IPS-18c (cell line): ENCODE results near the gene HOXA5.

Source experiments
- H3K4me3 ChIP-seq: 2 replicates; pipeline ENCODE4 v1.7.0; 2013; ENCODE audit warnings: low read depth, mild to moderate bottlenecking, low read length, moderate library complexity; ENCODE audit not compliant: insufficient read depth
- H3K9me3 ChIP-seq: one replicate; pipeline ENCODE4 v1.6.1; 2013; ENCODE audit warnings: mild to moderate bottlenecking, low read length, moderate library complexity; ENCODE audit not compliant: control insufficient read depth, insufficient read depth

Gene HOXA5

DNA sequence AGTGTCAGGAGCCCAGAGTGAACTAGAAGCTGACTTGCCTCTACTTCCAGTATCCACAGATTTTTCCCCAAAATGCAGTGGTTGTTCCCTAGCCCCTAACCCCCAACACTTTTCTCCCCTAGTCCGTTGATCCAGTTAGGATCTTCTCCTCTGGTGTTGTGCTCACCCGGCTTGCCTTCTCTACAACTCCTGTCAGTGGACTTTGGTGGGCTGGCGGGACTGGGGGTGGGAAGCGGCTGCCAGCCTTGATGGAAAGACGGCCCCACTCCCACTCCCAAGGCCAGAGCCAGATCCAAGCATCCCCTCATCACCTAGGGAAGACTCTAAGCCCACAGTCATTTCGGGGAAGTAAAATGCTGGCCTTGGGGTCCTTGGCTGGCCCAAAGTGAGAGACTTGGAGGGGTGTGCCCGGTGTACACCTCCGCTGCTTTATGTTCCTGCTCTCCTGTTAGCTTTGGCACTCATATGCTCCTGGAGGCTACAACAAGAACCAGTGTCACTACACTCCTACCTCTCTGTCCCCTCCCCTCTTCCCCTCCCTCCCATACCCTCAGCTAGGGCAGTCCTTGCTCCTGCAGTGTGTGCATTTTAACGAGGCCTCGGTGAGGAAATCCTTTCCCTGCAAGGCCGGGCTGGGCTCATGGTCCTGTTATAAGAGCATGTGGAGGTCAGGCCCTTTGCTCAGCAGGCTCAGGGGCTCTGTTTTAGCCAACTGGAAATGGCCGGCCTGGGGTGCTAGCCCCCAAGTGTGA is 31.6 kb upstream of the HOXA5 start:
- Histone ChIP-seq H3K9me3 (peaks cover 6% of the 10 kb centered on the region), H3K4me3 (no peak overlapping the region)

- Histone ChIP-seq H3K9me3 (peaks cover 6% of the 10 kb centered on the region), H3K4me3 (no peak within 1 kb of the TSS; the same call in 1 of the 2 replicates)
Observed at GRCh38 chr7:27173956-27174873, 30.7 kb upstream of the HOXA5 start, which contains the start of gene HOXA10. TSS of gene HOXA10 (minus strand) at chr7:27174320. CDS start at chr7:27174306, 14 bp downstream.

DNA sequence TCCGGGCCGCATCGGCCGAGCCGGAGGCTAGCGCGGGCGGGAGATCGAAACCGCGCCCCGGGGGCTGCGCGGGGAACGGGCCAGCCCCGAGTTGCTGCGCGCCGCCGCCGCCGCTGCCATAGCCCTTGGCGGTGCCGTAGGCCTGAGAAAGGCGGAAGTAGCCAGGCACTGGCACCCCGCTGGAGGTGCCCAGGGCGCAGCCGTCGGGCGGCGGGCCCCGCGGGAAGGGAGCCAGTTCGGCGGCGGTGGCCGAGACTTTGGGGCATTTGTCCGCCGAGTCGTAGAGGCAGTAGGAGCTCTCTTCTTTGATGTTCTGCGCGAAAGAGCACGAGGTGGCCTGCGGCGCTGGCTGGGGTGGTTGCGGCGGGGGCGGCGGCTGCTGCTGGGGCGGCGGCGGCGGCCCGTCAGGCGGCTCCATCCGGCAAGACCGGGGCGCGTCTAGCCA is 30.1 kb upstream of the HOXA5 start:
- Histone ChIP-seq H3K9me3 (peaks cover 6% of the 10 kb centered on the region), H3K4me3 (no peak overlapping the region)

DNA sequence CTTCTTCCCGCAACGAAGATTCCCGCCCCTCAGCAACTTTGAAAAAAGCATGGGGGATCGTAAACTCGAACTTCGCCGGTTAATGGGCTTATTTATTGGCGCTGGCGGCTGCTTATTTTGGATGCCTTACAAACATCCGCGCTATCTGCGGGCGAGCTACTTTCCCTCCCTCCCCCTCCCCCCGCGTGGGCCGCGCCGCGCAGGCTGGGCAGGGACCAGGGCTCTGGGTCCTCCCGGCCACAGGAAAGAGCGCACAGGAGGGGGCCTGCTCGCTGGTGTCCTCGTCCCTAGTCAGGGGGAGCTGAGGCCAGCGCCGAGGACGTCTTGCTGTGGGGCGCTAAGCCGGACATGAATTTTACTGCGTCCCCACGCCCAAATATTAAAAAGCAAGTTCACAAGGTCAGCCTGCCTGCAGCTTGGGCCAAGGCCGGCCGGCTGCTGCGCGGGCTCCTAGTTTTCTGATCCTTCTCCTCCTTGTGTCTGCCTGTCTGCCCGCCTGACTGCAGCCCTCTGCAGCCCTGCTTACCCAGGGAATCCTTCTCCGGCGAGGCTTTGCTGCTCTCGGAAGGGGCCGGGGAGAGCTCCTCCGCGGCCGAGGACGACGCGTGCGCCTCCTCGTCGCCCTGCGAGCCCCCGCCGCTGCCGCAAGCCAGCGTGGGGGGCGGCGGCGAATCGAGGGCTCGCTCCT is 29.5 kb upstream of the HOXA5 start:
- Histone ChIP-seq H3K4me3 (no peak overlapping the region), H3K9me3 (peaks cover 6% of the 10 kb centered on the region)

GRCh38 chr7:27172315-27172774 is 28.9 kb upstream of the HOXA5 start:
- peaks cover 6% of the 10 kb centered on the region for H3K9me3 ChIP-seq
- no peak overlapping the region for H3K4me3 ChIP-seq

DNA sequence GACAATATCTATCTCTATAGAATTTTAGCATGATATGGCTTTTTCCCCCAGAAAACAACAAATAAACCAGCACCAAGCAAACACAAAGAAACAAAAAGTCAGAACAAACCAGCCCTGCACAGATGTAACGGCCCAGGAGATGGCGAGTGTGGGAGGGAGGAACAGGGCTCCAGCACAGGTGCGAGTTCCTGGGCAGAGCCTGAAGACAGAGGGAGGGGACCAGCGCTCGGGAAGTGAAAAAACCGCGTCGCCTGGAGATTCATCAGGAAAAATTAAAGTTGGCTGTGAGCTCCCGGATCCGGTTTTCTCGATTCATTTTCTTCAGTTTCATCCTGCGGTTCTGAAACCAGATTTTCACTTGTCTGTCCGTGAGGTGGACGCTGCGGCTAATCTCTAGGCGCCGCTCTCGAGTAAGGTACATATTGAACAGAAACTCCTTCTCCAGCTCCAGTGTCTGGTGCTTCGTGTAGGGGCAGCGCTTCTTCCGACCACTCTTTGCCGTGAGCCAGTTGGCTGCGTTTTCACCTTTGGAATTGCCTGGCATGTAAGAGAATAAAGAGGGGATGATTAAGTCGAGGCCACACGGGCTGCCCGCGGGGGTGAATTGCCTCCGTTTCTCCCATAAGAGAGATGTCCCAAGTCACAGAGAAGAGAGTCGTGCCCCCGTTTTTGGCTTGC is 28.3 kb upstream of the HOXA5 start:
- Histone ChIP-seq H3K4me3 (no peak overlapping the region), H3K9me3 (peaks cover 6% of the 10 kb centered on the region)

DNA sequence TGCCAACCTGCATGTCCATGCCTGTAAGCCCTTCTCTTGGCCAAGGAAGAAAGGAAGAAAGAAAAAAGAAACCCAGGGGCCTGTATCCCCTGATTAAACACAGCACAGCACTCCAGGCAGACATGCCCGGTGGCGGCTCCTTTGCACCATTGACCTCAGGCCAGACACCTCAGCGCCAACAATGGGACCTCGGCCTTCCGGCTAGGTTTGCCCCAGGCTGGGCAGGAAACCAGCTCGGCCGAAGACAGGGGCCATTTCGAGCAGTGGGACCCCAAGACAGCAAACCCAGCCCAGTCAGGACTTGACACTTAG is 27.8 kb upstream of the HOXA5 start:
- Histone ChIP-seq H3K9me3 (peaks cover 6% of the 10 kb centered on the region), H3K4me3 (no peak overlapping the region)

GRCh38 chr7:27170426-27171324 is 27.2 kb upstream of the HOXA5 start:
- H3K4me3 ChIP-seq: no peak overlapping the region
- peaks cover 4% of the 10 kb centered on the region for H3K9me3 ChIP-seq

DNA sequence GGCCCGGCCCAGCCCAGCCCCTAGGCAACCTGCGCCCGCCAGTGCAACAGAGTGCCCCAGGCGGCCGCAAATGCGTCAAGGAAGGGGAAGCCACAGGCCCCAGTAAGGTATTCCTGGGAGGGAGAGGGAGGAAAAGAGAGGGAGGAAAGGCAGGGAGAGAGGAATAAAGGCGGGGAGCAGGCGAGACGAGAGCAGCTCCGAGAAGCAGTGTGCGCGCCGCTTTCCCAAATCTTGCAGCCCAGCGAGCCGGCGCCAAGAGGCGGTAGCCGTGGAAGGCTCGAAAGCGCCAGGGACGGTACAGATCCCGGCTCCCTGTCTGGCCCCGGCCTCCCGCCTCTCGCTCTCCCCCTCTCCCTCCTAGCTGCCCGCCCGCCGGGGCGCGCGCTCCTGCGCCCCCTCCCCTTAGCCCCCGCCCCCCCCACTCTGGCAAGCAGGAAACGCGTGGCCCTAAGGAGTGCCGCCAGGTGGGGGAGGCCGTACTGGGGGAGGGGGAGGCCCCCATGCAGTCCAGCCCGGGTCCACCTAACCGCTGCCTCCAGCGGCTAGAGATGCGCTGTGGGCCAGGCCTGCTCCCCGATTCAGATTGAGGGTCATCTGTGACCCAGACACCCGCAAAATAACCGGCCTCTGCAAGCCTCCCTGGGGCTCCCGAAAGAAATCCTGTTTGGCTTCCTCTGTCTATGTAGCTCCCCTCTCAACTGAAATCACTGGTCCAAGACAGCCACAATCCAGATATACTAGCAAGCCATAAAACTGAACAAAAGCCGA is 26.4 kb upstream of the HOXA5 start:
- Histone ChIP-seq H3K9me3 (peaks cover 9% of the 10 kb centered on the region), H3K4me3 (no peak overlapping the region)

GRCh38 chr7:27168265-27168947 is 24.9 kb upstream of the HOXA5 start:
- no peak overlapping the region for H3K4me3 ChIP-seq

DNA sequence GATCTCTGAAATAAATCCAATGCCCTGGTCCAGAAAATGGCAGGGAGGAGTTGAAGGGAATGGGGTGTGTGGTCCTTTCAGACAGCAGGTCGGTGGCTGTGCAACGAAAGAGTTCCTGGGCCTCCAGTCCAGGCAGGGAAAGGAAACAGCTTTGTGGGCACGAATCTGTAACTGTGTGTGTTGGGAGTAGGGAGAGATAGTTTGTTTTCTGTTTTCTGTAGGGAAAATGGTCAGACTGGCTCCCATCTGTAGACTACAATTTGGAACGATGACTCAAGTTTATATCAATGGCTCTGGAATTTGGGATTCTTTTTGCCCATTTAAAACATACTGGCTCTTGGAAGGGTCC is 24.4 kb upstream of the HOXA5 start:
- Histone ChIP-seq H3K9me3 (peaks cover 7% of the 10 kb centered on the region), H3K4me3 (no peak overlapping the region)

More at GRCh38 chr7:27168265-27168947, 24.9 kb upstream of the HOXA5 start:
- peaks cover 9% of the 10 kb centered on the region for H3K9me3 ChIP-seq

GRCh38 chr7:27166531-27167505 is 23.3 kb upstream of the HOXA5 start:
- H3K4me3 ChIP-seq: no peak overlapping the region

GRCh38 chr7:27165996-27166530 is 22.6 kb upstream of the HOXA5 start:
- H3K4me3 ChIP-seq: no peak overlapping the region
- H3K9me3 ChIP-seq: peaks cover 7% of the 10 kb centered on the region

More at GRCh38 chr7:27166531-27167505, 23.3 kb upstream of the HOXA5 start:
- H3K9me3 ChIP-seq: peaks cover 7% of the 10 kb centered on the region
